Tibial nerve (tissue), 3 donors: ENCODE results near the gene PIN1.

Source experiments
- CTCF ChIP-seq, 5 experiments: fragments of 200-600 bp in 3 of 5; fragments of 450-650 bp in 2 of 5; sonication (generic) in 3 of 5; IDR thresholded peaks; one replicate each; pipeline ENCODE4 v1.5.1; 2016 to 2019; ENCODE audit warnings: antibody characterized with exemption in 5 of 5, mild to moderate bottlenecking in 3 of 5, moderate library complexity in 2 of 5
- POLR2A ChIP-seq, 2 donors: fragments of 450-650 bp; IDR thresholded peaks; one replicate each; pipeline ENCODE4 v1.6.1; 2017; ENCODE audit warnings: antibody characterized with exemption in 2 of 2, mild to moderate bottlenecking in 2 of 2, moderate library complexity in 2 of 2

GRCh38 chr19:9871626-9872338 is 36.7 kb downstream of the PIN1 start:
- TF ChIP-seq CTCF (IDR thresholded peaks at IDR 0.05), result no peak
- no peak for TF ChIP-seq POLR2A (IDR thresholded peaks at IDR 0.05)
